Colon (tissue), 2 donors: ENCODE data around the gene SRGAP1.
"Not testable (repeated sequence)": the region's sequence is repeated elsewhere in the genome, so short reads cannot be mapped to it uniquely, and the experiment has no call there.

Experiments used
- FAIRE-seq: peaks from 2 replicates; lab custom pipeline; 2012; peaks lifted over from hg19 to GRCh38; lab: Jason Lieb, UNC
- donor health status: control.
- donor health status: control.

Gene SRGAP1

GRCh38 chr12:64054079-64054520, 209.6 kb downstream of the SRGAP1 start:
- FAIRE-seq: no peak

- FAIRE-seq: no peak
Observed at GRCh38 chr12:64056741-64057140, 212.2 kb downstream of the SRGAP1 start.

GRCh38 chr12:64057706-64058105, 213.2 kb downstream of the SRGAP1 start:
- FAIRE-seq: no peak

- no peak for FAIRE-seq
Observed at GRCh38 chr12:64058541-64059265, 214.2 kb downstream of the SRGAP1 start.

- no peak for FAIRE-seq
Observed at GRCh38 chr12:64059685-64060084, 215.2 kb downstream of the SRGAP1 start.

- no peak for FAIRE-seq
Observed at GRCh38 chr12:64061868-64062375, 217.4 kb downstream of the SRGAP1 start.

- FAIRE-seq: no peak
Observed at GRCh38 chr12:64063121-64063520, 218.6 kb downstream of the SRGAP1 start.

- FAIRE-seq: no peak
Observed at GRCh38 chr12:64064240-64064639, 219.7 kb downstream of the SRGAP1 start.

- no peak for FAIRE-seq
Observed at GRCh38 chr12:64064706-64065105, 220.2 kb downstream of the SRGAP1 start.

- FAIRE-seq: no peak
Observed at GRCh38 chr12:64065881-64066451, 221.5 kb downstream of the SRGAP1 start.

- no peak for FAIRE-seq
Observed at GRCh38 chr12:64066776-64067175, 222.3 kb downstream of the SRGAP1 start.

- no peak for FAIRE-seq
Observed at GRCh38 chr12:64070454-64070853, 226.0 kb downstream of the SRGAP1 start.

- FAIRE-seq: no peak
Observed at GRCh38 chr12:64072916-64073575, 228.5 kb downstream of the SRGAP1 start.

GRCh38 chr12:64076565-64076964, 232.1 kb downstream of the SRGAP1 start:
- FAIRE-seq: not testable (repeated sequence)

GRCh38 chr12:64077922-64078321, 233.4 kb downstream of the SRGAP1 start:
- no peak for FAIRE-seq

GRCh38 chr12:64080319-64081007, 236.0 kb downstream of the SRGAP1 start:
- no peak for FAIRE-seq

- FAIRE-seq: no peak
Observed at GRCh38 chr12:64081008-64081404, 236.5 kb downstream of the SRGAP1 start.

GRCh38 chr12:64082116-64082515, 237.6 kb downstream of the SRGAP1 start:
- no peak for FAIRE-seq

GRCh38 chr12:64082866-64083268, 238.4 kb downstream of the SRGAP1 start:
- no peak for FAIRE-seq

- no peak for FAIRE-seq
Observed at GRCh38 chr12:64083285-64084210, 239.0 kb downstream of the SRGAP1 start.

GRCh38 chr12:64085154-64085553, 240.7 kb downstream of the SRGAP1 start:
- FAIRE-seq: no peak
